ENCODE measurements around the gene UBE2H. TPM values are rescaled to one million over a fixed set of nuclear protein-coding genes. Genes with fewer than 3 reads are reported as not detected.

The UBE2H gene
- total RNA-seq, 4 donors from 2014 or later: 68.3 to 123 (median 91.4) TPM

- Histone ChIP-seq H3K9me3 (no peaks in the 10 kb centered on the region), H3K27me3 (no peaks in the 10 kb centered on the region), H3K4me1 (peaks cover 39 to 64% (median 52%) of the 10 kb centered on the region in 4 donors), H3K4me3 (no peak overlapping the region), H3K36me3 (peaks cover 0 to 9% (median 0%) of the 10 kb centered on the region in 4 donors), H3K27ac (replicated peaks in 1 of 4) (no peak overlapping the region)
- TF ChIP-seq POLR2A (IDR thresholded peaks at IDR 0.05; ENCODE audit: low read depth) (no peak), CTCF (IDR thresholded peaks at IDR 0.05) (no peak), EP300 (IDR thresholded peaks at IDR 0.05) (no peak), POLR2AphosphoS5 (IDR thresholded peaks at IDR 0.05) (no peak)
- WGBS: 98% methylated on average over 5 of the region's 5 CpGs
- intact Hi-C loops (cut with DNase I): no loop called here
- DNase-seq (ENCODE audit: extremely low spot score): no peak
These were observed 80.7 kb downstream of the UBE2H start for GRCh38 chr7:129872054-129872453.

- H3K4me3 ChIP-seq: no peak overlapping the region
- WGBS: 96% methylated on average over 4 of the region's 4 CpGs
- no peak for TF ChIP-seq EP300 (IDR thresholded peaks at IDR 0.05)
- no peak for TF ChIP-seq CTCF (IDR thresholded peaks at IDR 0.05)
- TF ChIP-seq POLR2A (IDR thresholded peaks at IDR 0.05; ENCODE audit: low read depth): no peak
- no peaks in the 10 kb centered on the region for H3K27me3 ChIP-seq
- DNase-seq (ENCODE audit: extremely low spot score): no peak
- peaks cover 38 to 62% (median 49%) of the 10 kb centered on the region in 4 donors for H3K4me1 ChIP-seq
- H3K9me3 ChIP-seq: no peaks in the 10 kb centered on the region
- no peak overlapping the region for H3K27ac ChIP-seq (replicated peaks in 1 of 4)
- peaks cover 0 to 9% (median 0%) of the 10 kb centered on the region in 4 donors for H3K36me3 ChIP-seq
- intact Hi-C loops (cut with DNase I): no loop called here
These were observed 82.1 kb downstream of the UBE2H start for GRCh38 chr7:129870668-129871067.

- intact Hi-C loops (cut with DNase I): no loop called here
- no peaks in the 10 kb centered on the region for H3K27me3 ChIP-seq
- peaks cover 69 to 88% (median 78%) of the 10 kb centered on the region in 4 donors for H3K4me1 ChIP-seq
- no peaks in the 10 kb centered on the region for H3K9me3 ChIP-seq
- 82% methylated on average over 3 of the region's 3 CpGs for WGBS
- DNase-seq (ENCODE audit: extremely low spot score): no peak
- H3K4me3 ChIP-seq: no peak overlapping the region
- H3K27ac ChIP-seq (replicated peaks in 1 of 4): peak overlapping the region; percentile 76 to 84 (median 80)
- TF ChIP-seq CTCF (IDR thresholded peaks at IDR 0.05) (no peak), POLR2AphosphoS5 (IDR thresholded peaks at IDR 0.05) (no peak), POLR2A (IDR thresholded peaks at IDR 0.05; ENCODE audit: low read depth) (no peak), EP300 (IDR thresholded peaks at IDR 0.05) (no peak)
- peaks cover 0 to under 1% (median 0%) of the 10 kb centered on the region in 4 donors for H3K36me3 ChIP-seq
These were observed 86.5 kb downstream of the UBE2H start for GRCh38 chr7:129866251-129866650.

GRCh38 chr7:129865925-129866201 is 86.9 kb downstream of the UBE2H start:
- no peak for DNase-seq (ENCODE audit: extremely low spot score)
- H3K4me1 ChIP-seq: peaks cover 69 to 89% (median 80%) of the 10 kb centered on the region in 4 donors
- no peaks in the 10 kb centered on the region for H3K27me3 ChIP-seq
- no peak for TF ChIP-seq CTCF (IDR thresholded peaks at IDR 0.05)
- no peak for TF ChIP-seq POLR2AphosphoS5 (IDR thresholded peaks at IDR 0.05)
- TF ChIP-seq EP300 (IDR thresholded peaks at IDR 0.05): no peak
- TF ChIP-seq POLR2A (IDR thresholded peaks at IDR 0.05; ENCODE audit: low read depth): no peak
- peak overlapping the region; percentile 76 to 84 (median 80) for H3K27ac ChIP-seq (replicated peaks in 1 of 4)
- WGBS: 100% methylated on average over 1 of the region's 1 CpG
- no peaks in the 10 kb centered on the region for H3K9me3 ChIP-seq
- intact Hi-C loops (cut with DNase I): no loop called here
- H3K4me3 ChIP-seq: no peak overlapping the region
- no peaks in the 10 kb centered on the region for H3K36me3 ChIP-seq
